NK-92 (cell line): Measurements from ENCODE around the gene NKAIN2.

ENCODE experiments used
- DNase-seq: peaks from one replicate; lab custom pipeline; 2025; ENCODE audit not compliant: unreplicated experiment; lab: John Stamatoyannopoulos, UW

The NKAIN2 gene

GRCh38 chr6:124022641-124023040 lies 219.0 kb downstream of the NKAIN2 start:
- DNase-seq, result no peak

DNA sequence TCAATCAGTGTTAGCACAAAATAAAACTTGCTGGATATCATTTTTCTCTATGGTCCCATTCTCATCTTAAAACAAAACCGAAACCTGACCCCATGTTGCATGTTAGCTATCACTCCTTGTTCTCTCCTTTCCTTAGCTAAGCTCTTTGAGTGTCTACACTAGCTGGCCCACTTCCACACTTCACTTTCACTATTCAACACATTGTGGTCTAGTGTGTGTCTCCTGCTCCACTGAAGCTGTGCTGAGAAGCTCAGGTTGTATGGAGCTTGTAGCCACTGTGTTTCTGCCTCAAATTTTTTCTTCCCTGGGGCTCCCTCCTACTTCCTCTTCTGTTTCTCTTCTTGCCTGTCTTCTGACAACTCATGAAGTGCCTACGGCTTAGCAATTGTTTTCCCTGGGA lies 223.0 kb downstream of the NKAIN2 start:
- DNase-seq, result no peak

DNA sequence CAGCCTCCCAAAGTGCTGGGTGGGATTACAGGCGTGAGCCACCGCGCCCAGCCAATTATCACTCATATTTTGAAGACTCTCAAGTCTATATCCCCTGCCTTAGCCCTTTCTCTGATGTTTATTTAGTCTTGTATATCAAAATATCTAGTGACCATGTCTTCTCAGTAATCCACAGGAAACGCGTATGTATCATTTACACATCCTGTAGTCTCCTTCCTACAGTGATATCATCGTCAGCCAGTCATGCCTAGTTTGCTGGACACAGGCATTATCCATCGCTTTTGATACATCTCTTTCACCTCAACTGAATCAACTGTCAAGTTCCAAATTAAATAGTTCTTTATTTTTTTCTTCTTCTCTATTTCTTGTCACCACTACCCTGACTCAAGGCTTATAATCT lies 223.7 kb downstream of the NKAIN2 start:
- DNase-seq, result no peak

GRCh38 chr6:124028117-124028516 lies 224.5 kb downstream of the NKAIN2 start:
- no peak for DNase-seq

DNA sequence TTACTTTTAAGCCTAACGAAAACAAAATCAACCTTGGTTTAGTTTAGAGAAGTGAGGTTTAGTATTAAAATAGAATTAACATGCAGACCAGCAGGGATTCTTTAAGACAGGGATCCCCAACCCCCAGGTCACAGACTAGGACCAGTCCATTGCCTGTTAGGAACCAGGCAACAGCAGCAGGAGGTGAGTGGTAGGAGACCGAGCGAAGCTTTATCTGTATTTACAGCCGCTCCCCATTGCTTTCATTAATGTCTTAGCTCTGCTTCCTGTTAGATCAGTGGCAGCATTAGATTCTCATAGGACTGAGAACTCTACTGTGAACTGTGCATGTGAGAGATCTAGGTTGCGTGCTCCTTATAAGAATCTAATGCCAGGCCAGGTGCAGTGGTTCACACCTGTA lies 225.9 kb downstream of the NKAIN2 start:
- no peak for DNase-seq

GRCh38 chr6:124033501-124033900 lies 229.8 kb downstream of the NKAIN2 start:
- DNase-seq, result no peak

- no peak for DNase-seq
Measured at GRCh38 chr6:124036384-124036783, 232.7 kb downstream of the NKAIN2 start.

- DNase-seq, result no peak
Measured at GRCh38 chr6:124040655-124041054, 237.0 kb downstream of the NKAIN2 start.

- DNase-seq, result no peak
Measured at GRCh38 chr6:124052120-124052519, 248.5 kb downstream of the NKAIN2 start.

DNA sequence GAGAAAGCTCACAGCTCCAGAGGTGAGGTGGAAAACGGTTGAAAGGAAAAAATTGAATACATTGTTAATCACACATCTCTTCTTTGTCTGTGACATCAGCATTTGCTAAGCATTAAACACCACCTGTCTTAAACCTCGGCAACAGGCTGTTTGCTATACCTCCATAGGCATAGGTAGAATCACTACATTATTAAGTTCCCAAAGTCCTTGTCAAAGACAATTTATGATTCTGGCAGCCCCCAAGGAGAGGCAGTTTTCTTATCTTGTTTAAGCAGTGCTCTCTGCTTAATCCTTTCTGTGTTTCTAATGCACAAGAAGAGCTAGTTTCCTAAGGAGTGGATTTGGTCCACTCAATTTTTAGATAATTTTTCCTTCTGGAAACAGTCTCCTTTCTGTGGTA lies 249.7 kb downstream of the NKAIN2 start:
- no peak for DNase-seq

- no peak for DNase-seq
Measured at GRCh38 chr6:124054034-124054433, 250.4 kb downstream of the NKAIN2 start.

GRCh38 chr6:124055395-124055794 lies 251.7 kb downstream of the NKAIN2 start:
- no peak for DNase-seq

DNA sequence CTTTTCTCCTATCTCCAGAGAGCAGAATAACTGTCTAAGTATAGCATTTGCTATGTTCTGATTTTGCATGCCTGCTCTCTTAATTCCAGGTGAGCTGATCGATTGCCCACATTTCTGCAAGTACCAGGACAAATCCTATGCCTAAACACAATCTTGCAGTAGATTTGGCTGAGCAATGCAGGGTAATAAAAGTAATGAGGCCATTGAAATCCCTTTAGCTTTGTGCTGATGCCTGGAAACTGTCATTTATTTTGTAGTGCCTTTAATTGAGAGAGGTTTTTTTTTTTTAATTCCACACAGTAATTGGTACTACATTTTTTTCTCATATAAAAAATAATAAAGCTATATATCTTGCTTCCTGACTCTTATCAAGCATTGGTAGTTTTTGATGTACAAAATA lies 252.3 kb downstream of the NKAIN2 start:
- no peak for DNase-seq

- no peak for DNase-seq
Measured at GRCh38 chr6:124056407-124057334, 253.0 kb downstream of the NKAIN2 start.

- DNase-seq, result no peak
Measured at GRCh38 chr6:124057461-124057860, 253.8 kb downstream of the NKAIN2 start.

GRCh38 chr6:124064317-124065113 lies 260.9 kb downstream of the NKAIN2 start:
- DNase-seq, result no peak

DNA sequence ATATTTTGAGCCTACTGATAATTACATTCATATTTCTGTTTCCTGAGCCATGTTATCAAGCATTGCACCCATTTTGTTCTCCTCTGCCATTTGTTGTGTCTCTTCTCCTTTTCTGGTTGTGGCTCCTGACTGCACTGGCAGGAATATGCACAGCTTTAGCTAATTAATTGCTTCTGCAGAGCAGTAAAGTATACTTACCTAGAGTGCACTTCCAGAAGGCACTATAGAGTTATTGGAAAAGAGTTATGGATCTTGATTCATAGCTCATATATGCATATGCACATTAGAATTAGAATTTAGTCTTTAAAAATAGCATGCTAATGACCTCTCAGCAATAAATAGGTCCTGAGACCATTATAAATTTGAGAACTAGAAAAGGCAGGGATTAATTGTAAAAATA lies 262.6 kb downstream of the NKAIN2 start:
- no peak for DNase-seq

DNA sequence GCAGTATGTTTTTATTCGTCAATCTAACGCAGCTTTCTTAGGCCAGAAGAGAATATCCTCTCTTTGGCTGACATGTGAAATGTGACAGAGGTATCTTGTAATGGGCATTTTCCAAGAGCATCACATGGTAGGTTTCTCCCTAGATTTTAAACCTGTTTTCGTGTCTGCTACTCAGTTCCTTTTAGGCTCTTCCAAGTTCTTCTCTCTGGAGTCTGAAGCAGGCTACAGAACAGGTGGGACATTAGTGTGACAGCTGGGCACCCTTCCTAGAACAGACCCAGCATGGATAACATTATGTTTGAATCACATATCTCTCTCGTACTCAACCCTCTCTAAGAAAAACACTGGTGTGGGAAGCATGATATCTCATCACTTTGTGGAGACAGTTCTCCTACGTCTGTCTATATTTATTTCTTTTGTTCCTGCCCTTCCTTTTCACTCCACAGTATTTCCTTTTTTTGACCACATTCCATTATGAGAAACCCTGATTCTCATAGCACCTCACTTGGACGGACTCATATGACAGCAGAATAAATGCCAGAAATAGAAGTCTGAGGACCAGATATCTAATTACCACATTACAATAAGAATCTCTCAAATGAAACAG lies 263.4 kb downstream of the NKAIN2 start:
- no peak for DNase-seq

GRCh38 chr6:124069230-124069950 lies 265.7 kb downstream of the NKAIN2 start:
- no peak for DNase-seq

GRCh38 chr6:124073021-124073420 lies 269.4 kb downstream of the NKAIN2 start:
- DNase-seq, result no peak
